Measurements from ENCODE around the gene CXCL1.

Gene CXCL1

GRCh38 chr4:73911746-73912145, 42.6 kb downstream of the CXCL1 start:
- DNase-seq (ENCODE audit: low read depth) = peak; percentile 69
- TF ChIP-seq CTCF (conservative IDR thresholded peaks at IDR 0.05; ENCODE audit: control insufficient read depth, insufficient read depth, low read depth, low read length) = no peak
- no peak overlapping the region for H3K4me3 ChIP-seq (ENCODE audit: control insufficient read depth, low read depth, low read length)

- no peak for TF ChIP-seq CTCF (conservative IDR thresholded peaks at IDR 0.05; ENCODE audit: control insufficient read depth, insufficient read depth, low read depth, low read length)
- no peak overlapping the region for H3K4me3 ChIP-seq (ENCODE audit: control insufficient read depth, low read depth, low read length)
- DNase-seq (ENCODE audit: low read depth) = no peak
Measured at GRCh38 chr4:73912191-73912590, 43.0 kb downstream of the CXCL1 start.

GRCh38 chr4:73914071-73914470, 44.9 kb downstream of the CXCL1 start:
- no peak for DNase-seq (ENCODE audit: low read depth)
- TF ChIP-seq CTCF (conservative IDR thresholded peaks at IDR 0.05; ENCODE audit: control insufficient read depth, insufficient read depth, low read depth, low read length) = no peak
- no peak overlapping the region for H3K4me3 ChIP-seq (ENCODE audit: control insufficient read depth, low read depth, low read length)

GRCh38 chr4:73916172-73916925, 47.2 kb downstream of the CXCL1 start:
- H3K4me3 ChIP-seq (ENCODE audit: control insufficient read depth, low read depth, low read length) = no peak overlapping the region
- no peak for DNase-seq (ENCODE audit: low read depth)
- no peak for TF ChIP-seq CTCF (conservative IDR thresholded peaks at IDR 0.05; ENCODE audit: control insufficient read depth, insufficient read depth, low read depth, low read length)

GRCh38 chr4:73917081-73917501, 47.9 kb downstream of the CXCL1 start:
- TF ChIP-seq CTCF (conservative IDR thresholded peaks at IDR 0.05; ENCODE audit: control insufficient read depth, insufficient read depth, low read depth, low read length) = no peak

GRCh38 chr4:73918058-73918457, 48.9 kb downstream of the CXCL1 start:
- TF ChIP-seq CTCF (conservative IDR thresholded peaks at IDR 0.05; ENCODE audit: control insufficient read depth, insufficient read depth, low read depth, low read length) = no peak
- no peak for DNase-seq (ENCODE audit: low read depth)
- no peak overlapping the region for H3K4me3 ChIP-seq (ENCODE audit: control insufficient read depth, low read depth, low read length)

More at GRCh38 chr4:73917081-73917501, 47.9 kb downstream of the CXCL1 start:
- H3K4me3 ChIP-seq (ENCODE audit: control insufficient read depth, low read depth, low read length) = no peak overlapping the region
- peak; percentile 97 for DNase-seq (ENCODE audit: low read depth)
